Hematopoietic multipotent progenitor cell treated with erythropoietin and hydrocortisone succinate and interleukin-3 and kit ligand, for 15 days (in vitro differentiated cells): ENCODE results near the gene PPFIA3.
"Not testable (repeated sequence)": the region's sequence is repeated elsewhere in the genome, so short reads cannot be mapped to it uniquely, and the experiment has no call there.

ENCODE experiments used
- DNase-seq: peaks from one replicate; pipeline ENCODE4 v3.0.0-alpha.2; 2015; ENCODE audit warnings: low spot score

PPFIA3 gene

DNA sequence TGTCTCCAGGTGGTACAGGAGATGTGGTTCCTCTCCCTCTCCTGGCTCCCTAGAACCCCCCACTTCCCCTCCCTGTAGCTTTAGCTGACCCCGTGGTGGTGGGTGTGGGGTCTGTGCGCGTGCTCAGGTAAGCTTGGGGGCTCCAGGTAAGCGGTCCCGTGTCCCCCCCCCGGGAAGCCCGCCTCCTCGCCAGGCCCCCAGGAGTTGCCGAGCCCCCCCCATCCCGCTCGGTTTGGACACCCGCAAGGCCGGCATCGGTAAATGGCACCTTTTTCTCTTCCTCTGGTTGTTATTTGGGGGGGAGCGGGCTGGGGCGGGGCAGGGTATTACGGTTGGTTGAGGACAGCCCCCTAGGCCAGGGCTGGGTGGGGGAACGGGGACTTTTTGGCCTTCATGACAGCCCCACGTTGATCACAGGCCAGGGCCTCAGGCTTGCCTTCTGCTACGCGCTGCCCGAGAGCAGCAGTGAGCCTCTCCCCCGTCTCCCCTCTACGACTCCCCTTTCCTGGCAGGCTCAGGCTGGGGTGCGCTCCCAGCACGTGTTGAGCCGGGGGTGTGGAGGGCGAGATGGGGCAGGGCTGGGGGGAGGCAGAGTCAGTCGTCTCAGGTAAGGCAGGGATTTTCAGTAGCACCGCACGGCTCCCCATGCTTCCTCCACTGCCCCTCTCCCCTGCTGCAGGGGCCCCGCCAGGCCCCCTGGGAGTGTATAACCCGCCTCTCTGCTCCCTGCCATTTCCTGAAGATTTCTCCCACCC is 15.8 kb upstream of the PPFIA3 start:
- no peak for DNase-seq

DNA sequence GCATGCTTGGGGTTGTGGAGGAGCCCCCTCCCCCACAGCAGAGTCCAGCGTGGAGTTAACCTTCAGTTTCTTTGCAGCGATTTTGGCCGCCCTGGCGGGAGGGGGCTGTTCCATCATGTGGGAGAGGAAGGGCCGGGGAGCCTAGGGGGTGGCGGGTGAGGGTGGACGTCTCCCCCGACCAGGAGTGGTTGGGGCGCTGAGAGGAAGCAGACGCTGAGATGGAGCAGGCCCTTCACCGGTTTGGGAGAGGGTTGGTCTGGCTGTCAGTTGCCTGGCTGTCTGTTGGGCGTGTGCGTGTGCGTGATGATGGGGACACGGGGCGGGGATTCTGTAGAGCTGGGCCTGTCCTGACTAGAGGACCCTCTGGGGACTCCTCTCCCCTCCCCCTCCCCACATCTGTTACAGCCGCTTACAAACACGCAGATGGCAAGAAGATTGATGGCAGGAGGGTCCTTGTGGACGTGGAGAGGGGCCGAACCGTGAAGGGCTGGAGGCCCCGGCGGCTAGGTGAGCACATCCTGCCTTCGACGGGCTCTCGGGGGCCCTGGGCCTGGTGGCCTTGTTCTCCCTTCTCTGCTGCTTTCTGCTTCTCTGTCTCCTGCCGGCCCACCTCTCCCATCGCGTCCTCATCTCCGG is 15.0 kb upstream of the PPFIA3 start:
- no peak for DNase-seq

DNA sequence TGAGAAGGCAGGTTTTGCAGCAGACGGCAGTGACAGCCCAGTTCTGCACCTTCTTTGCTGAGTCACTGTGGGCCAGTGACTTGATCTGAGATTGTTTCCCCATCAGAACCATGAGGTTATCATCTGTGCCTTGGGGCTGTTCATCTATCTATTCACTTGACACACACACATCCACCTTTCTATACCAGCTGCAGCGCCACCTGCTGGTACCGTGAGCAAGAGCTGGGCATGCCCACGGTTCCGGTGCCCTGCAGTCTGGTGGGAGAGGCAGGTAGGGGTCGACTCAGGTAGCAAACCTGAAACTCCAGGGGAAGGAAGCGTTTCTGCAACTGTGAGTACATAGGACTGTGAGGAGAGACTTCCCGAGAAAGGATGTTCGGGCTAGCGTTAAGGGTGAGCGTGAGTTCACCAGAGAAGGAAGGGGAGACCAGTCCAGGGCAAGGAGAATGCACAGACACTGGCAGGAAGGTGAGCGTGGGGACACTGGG is 12.7 kb upstream of the PPFIA3 start:
- peak; percentile 71 for DNase-seq

DNA sequence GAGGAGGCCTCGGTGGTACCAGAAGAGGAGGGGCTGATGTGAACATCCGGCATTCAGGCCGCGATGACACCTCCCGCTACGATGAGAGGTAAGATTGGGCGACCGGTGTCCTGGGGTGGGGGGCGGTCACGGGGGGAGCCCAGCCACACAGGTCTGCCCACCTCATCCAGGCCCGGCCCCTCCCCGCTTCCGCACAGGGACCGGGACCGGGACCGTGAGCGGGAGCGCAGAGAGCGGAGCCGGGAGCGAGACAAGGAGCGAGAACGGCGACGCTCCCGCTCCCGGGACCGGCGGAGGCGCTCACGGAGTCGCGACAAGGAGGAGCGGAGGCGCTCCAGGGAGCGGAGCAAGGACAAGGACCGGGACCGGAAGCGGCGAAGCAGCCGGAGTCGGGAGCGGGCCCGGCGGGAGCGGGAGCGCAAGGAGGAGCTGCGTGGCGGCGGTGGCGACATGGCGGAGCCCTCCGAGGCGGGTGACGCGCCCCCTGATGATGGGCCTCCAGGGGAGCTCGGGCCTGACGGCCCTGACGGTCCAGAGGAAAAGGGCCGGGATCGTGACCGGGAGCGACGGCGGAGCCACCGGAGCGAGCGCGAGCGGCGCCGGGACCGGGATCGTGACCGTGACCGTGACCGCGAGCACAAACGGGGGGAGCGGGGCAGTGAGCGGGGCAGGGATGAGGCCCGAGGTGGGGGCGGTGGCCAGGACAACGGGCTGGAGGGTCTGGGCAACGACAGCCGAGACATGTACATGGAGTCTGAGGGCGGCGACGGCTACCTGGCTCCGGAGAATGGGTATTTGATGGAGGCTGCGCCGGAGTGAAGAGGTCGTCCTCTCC is 11.5 kb upstream of the PPFIA3 start:
- no peak for DNase-seq

DNA sequence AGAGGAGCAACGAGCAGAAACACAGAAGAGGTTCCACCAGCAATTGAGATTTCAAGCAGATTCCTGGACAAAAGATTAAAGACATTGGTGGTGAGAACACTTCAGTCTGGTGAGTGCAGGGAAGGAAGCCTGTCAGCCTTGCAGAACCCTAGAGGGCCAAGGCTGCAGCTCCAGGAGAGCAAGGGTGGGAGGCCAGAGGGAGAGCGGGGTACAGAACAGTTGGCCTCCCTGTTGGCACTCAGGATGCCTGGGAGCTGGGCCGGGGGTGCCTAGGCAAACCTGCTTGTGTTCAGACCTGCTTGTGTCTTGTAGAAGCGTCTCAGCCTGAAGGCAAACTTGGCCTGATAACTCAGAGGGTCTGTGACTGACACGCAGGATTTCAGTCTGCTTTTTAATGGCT is 10.3 kb upstream of the PPFIA3 start:
- no peak for DNase-seq

DNA sequence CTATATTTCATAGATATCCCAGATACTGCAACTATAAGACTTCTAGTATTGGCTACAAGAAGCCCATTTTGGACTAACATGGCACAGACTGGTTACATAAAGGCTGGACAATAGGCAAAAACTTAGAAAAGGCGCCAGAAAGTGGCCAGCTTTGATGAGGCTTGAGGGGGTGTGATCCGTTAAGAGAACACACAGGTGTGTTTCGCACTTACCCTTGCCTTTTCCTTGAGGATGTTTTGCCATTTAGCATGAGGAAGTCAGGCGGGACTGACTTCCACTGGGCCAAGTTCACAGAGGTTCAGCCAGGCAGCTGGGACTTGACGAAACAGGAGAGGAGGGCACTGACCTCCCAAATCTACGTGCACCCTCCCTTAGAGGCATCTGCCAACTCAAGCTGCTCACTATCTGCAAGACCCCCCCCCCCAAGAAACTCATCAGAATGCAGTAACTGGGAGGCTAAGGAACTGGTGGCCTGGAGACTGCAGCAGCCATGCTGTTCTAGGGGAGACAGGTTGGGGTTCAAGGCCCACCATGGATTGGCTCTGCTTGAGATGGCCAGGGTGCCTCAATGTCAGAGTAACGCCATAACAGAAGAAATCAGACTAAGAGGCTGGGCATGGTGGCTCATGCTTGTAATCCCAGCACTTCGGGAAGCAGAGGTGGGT is 9.6 kb upstream of the PPFIA3 start:
- no peak for DNase-seq

DNA sequence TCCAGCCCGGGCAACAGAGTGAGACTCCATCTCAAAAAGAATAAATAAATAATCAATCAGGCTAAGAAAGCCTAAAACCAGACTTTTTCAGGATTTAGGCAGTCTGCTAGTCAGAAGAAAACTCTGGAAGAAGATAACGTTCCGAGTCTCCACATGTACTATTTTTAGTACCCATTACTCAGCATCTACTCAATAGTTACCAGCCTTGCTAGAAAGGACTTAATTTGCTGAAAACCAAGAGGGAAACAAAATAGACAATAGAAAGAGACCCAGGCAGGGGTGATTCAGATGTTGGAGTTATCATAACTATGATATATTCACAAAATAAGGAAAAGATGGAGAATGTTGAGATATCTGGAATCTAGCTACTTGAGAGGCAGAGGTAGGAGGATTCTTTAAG is 8.8 kb upstream of the PPFIA3 start:
- no peak for DNase-seq

DNA sequence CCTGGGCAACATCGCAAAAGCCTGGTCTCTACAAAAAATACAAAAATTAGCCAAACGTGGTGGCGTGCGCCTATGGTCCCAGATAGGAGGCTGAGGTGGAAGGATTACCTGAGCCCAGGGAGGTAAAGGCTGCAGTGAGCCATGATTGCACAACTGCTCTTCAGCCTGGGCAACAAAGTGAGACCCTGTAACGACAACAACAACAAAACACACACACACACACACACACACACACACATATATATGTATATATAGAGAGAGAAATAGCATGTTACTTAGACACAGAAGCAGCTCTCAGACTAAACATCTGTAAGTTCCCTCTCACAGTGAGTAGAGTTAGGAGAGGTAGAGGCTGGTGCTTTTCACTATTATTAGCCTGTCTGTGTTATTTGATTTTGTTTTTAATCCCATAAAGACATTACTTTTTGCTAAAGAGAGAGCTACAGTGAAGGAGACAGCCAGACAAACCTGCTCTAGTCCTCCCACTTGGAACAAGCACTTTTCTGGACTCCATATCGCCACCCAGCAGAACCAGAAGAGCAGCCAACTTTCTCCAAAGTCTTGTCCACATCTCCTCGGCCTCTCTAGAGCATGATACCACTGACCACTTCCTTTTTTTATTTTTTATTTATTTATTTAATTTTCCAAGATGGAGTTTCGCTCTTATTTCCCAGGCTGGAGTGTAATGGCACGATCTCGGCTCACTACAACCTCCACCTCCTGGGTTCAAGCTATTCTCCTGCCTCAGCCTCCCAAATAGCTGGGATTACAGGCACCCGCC is 7.9 kb upstream of the PPFIA3 start:
- no peak for DNase-seq

DNA sequence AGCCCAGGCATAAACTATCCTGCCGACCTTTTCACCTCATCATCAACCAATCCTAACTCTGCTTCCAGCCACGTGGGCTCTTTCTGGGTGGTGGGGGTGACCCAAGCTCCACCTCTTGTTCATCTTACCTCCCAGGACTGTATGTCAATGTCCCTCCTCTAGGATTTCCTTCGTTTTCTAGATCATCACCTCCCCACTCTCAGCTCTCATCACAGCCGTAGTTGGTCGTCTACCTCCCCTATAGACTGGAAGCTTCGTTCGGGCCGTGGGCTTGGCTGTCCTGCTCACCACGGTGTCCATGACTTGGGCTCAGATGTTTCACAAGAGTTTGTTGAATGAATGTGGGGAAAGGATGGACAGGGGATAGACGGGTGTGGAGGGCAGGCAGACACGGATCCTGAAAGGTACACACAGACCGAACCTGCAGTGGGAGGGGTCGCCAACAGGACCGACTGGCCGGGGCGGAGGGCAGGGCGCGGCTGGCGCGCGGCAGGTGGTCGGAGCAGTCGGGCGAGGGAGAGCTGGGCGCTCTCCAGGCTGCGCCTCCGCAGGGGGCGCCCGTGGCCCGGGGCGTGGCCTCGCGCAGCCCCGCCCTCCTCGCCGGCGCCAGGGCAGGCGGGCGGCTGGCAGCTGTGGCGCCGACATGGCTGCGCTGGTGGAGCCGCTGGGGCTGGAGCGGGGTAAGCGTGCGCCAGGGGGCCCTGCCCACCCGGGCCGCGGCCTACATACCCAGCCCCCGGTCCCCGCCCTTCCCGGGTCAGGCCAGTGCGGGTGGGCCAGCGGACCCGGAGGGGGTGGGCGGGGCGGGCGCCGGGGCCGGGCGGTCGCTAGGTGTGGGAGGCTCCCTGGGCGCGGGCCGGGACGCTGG is 5.3 kb upstream of the PPFIA3 start, which contains the start of gene LIN7B:
Gene LIN7B (plus strand): TSS at position 609 of the 868 bp plus-strand sequence. CDS start 35 bp downstream, at position 644.
- DNase-seq, result peak; percentile 80

DNA sequence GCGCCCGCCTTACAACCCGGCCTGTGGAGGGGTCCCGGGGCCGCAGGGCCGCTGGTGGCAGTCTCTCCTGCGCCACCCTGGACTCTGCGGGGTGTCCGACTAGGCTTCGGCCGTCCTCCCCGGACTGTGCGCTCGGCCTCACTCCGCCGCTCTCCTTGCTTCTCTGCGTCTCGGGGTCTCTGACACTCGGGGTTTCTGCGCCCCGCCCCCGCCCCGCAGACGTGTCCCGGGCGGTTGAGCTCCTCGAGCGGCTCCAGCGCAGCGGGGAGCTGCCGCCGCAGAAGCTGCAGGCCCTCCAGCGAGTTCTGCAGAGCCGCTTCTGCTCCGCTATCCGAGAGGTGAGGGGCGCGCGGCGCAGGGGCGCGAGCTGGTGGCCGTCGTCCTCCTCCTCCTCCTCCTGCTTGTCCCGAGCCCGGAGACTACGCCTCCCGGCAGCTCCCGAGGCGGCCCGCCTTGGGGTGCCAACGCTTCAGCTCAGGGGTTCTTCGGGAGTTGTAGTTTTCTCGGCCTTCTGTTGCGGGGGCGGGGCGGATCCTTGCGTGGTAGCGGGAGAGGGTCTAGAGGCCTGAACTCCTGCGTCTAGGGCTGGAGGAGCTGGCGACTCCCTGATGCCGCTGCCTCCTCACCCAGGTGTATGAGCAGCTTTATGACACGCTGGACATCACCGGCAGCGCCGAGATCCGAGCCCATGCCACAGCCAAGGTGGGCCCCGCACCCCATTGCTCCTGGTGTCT is 4.5 kb upstream of the PPFIA3 start:
- DNase-seq, result peak; percentile 32

DNA sequence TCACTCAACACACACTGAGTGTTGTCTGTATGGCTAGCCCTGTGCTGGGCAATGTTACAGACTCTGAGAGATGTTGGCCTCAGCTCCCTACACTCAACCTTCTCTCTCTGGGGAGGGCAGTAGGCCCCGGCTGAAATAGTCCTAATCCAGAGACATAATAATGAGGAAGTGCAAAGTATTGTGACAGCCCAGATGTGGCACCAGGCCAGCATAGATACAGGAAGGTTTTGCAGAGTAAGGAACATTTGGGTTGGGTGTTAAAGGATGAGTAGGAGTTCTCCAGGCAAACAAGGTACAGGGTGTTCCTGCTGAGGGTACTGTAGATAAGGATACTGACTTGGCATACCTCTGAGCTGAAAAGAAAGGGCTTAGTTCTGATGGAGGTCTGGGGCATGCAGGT is 2.8 kb upstream of the PPFIA3 start:
- DNase-seq, result no peak

DNA sequence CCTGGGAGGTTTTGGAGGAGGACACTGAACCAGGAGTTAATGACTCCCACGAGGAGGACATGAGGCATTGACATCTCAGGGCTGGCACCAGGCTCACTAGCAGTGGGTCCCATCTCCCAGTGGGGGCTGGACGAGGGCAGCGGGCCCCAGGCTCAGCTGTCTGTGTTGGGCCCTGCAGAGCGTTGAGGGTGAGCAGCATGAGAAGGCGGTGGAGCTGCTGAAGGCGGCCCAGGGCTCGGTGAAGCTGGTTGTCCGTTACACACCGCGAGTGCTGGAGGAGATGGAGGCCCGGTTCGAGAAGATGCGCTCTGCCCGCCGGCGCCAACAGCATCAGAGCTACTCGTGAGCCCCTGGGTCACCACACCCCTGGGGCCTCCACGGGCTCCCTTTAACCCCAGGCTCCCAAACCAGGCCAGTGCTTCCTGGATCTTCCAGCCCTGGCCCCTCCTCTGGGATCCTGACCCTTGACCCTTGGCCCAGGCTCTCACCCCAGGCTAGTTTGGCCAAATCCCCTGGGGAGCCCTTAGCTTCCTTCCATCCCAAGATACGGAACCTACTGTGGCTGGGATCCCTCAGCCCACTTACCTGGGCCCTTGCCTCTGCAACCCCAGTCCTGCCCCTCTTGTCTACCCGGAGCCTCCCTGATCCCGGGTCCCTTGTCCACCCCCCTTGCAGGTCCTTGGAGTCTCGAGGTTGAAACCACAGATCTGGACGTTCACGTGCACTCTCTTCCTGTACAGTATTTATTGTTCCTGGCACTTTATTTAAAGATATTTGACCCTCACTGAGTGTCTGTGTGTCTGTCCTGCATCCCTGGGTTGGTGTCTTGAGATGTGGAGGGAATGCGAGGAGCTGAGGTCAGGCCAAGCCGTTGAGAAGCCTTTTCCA is 1.4 kb upstream of the PPFIA3 start:
- no peak for DNase-seq

DNA sequence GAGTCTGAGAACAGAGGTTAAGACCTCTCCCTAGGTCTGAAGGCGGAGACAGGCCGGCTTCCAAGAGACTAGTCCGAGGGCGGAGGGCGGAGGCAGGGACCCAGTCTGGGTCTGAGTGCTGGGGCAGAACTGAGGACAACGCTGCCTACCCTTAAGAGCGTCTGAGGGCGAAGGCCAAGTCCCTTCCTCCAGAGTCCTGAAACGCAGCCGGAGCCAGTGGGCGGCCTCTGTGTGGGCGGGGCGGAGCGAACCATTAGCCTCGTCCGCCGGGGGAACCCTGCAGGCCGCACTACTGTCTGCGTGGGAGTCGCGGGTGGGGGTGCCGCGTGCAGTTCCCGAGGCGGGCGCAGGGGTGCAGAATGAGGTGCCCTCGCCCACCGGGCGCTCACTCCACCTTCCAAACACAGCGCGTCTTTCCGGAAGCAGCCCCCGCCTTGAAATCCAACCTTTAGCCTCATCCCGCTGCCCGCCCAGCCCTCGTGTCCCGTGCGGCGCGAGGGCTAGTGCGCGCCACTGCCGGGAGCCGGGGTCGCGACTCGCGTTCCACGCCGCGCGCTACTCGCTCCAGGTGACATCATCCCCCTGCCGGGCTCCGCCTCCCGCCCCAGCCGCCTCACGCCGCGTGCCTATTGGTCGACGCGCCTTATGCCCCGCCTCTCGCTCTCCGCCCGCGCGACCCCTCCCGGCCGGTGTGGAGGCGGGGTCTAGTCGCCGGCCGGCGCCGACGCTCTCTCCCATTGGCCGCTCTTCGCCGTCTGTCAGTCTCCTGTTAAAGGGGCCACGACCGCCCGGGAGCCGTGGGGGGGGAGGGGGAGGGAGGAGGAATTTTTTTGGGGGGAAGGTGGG is 556 bp upstream of the PPFIA3 start, which contains the start of gene C19orf73:
Gene C19orf73 (minus strand): TSS at position 579 of the 846 bp plus-strand sequence. CDS start 121 bp downstream, at position 458.
- peak; percentile 94 for DNase-seq

DNA sequence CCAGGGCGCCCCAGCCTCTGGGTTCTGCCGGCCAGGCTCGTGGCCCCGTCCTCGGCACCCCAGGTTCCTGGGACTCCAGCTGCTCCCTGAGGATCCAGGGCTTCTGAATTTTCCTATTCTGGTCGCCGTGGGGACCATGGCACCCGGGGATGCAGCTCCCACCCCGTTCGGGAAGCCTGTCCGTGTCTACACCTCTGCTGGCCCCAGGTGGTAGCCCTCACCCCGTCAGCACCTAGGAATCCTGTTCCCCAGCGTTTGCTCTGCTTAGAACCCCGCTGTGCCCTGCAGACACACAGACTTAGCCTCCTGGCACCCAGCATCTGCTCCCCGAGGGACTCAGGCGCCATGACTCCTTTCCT is 960 bp downstream of the PPFIA3 start:
- no peak for DNase-seq

DNA sequence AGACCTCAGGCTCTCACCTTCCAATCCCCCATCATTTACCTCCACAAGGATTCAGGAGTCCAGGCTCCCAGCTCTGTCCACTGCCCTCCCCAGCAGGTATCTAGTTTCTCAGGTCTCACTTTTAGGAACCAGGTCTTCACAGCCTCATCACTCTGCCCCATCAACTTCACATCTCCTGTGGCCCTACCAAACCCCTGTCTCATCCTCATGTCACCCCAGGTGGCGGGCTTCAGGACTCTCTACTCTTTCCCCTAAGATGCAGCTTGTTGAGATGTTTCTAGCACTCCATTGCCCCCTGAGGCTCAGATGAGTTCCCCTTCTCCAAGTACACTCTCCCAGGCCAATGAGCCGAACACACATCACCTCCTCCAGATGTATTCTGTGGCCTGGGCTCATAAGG is 1.5 kb downstream of the PPFIA3 start:
- DNase-seq, result no peak

DNA sequence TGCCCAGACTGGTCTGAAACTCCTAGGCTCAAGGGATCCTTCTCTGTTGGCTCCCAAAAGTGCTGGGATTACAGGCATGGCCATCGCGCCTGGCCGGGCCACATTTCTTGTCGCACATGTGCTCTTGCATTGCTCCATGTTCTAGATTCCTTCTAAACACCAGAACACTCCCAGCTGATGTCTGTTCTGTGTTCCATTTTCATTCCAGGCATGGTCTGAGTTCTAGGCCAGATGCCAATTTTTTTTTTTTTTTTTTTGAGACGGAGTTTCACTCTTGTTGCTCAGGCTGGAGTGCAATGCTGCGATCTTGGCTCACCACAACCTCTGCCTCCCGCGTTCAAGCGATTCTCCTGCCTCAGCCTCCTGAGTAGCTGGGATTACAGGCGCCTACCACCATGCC is 2.5 kb downstream of the PPFIA3 start:
- not testable (repeated sequence) for DNase-seq

DNA sequence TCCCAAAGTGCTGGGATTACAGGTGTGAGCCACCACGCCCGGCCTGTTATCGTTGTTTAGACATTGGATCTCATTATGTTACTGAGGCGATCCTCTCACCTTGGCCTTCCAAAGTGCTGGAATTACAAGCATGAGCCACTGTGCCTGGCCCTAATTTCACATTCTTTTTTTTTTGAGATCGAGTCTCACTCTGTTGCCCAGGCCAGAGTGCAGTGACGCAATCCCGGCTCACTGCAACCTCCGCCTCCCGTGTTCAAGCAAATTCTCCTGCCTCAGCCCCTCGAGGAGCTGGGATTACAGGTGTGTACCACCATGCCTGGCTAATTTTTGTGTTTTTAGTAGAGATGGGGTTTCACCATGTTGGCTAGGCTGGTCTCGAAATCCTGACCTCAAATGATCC is 3.9 kb downstream of the PPFIA3 start:
- not testable (repeated sequence) for DNase-seq
